ENCODE measurements around the gene KIF4A.
"Not testable (repeated sequence)": the region's sequence is repeated elsewhere in the genome, so short reads cannot be mapped to it uniquely, and the experiment has no call there.

The KIF4A gene

DNA sequence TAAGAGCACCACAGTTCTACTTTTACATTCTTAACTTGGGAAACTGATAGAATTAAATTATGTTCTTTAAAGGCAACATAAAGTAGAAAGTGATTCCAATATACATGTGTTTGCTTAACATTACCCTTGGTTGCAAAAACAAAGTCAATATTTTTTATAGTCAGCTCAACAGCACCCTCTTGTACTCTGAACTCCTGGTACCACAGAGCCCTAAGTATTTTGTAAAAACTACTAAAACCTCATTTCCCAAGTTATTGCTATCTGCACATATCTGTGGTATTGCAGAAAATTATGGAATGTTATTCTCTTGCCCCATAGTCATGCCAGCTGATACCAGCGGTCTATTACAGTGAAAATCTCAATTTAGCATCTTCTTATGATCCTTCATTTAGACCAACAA is 2.9 kb downstream of the KIF4A start:
- DNase-seq (no peak), ATAC-seq (no peak)

DNA sequence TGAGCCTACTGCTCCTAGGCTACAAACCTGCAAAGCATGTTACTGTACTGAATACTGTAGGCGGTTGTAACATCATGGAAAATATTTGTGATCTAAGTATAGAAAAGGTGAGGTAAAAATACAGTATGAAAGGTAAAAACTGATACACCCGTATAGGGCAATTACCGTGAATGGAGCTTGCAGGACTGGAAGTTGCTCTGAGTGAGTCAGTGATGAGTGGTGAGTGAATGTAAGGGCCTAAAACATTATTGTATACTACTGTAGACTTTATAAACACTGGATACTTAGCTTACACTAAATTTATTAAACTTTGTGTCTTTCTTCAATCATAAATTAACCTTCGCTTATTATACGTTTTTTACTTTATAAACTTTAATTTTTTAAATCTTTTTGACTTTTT is 3.7 kb downstream of the KIF4A start:
- ATAC-seq (no peak), DNase-seq (no peak)

DNA sequence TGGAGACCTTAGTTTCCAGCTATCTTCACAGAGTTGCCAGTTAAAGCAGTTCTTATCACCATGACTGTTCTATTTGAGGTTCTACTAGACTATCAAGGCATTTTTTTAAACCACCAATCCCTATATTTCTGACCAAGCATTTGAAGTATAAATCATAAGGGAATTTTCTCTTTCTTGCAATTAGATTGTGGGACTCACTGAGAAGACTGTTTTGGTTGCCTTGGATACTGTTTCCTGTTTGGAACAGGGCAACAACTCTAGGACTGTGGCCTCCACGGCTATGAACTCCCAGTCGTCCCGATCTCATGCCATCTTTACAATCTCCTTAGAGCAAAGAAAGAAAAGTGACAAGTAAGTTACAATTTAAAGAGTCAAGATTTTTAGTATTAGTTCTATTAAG is 11.8 kb downstream of the KIF4A start:
- ATAC-seq (no peak), DNase-seq (no peak)

DNA sequence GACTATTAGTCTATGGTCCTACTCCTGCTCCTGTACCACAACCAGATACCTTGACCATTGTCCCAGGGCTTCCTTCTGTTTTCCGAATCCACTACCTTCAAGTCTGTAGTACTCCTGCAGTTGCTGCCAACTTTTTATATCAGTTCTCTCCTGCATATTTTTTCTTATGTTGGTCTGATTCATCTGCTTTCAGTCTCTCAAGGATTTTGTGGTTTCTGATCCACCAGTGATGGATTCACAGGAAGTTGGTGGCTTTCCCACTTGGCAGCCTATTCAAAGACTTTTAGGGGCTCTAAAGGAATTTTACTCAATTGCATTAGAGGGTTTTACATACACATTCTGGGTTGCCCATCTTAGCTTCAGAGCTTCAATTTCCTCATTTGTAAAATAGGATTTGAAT is 23.6 kb downstream of the KIF4A start:
- no peak for DNase-seq

DNA sequence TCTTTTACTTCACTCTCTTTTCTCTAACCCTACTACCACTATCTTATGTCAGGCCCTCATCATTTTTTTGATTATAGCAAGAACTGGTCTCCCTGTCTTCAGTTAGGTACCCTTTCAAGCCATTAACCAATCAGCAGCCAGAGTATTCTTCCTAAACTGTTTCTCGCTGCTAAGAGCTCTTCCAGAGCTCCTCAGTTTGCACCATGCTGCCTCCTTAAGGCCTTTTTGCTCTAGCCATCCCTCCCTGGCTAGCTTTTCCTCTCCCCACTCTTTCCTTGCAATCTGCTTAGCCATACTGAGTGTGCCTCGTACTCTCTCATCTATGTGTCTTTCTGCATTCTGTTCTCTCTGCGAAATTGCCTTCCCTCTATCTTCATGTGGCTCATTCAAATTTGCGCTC is 32.9 kb downstream of the KIF4A start:
- no peak for DNase-seq
- ATAC-seq, result no peak

More for the DNA sequence above, 23.6 kb downstream of the KIF4A start:
- no peak for ATAC-seq

DNA sequence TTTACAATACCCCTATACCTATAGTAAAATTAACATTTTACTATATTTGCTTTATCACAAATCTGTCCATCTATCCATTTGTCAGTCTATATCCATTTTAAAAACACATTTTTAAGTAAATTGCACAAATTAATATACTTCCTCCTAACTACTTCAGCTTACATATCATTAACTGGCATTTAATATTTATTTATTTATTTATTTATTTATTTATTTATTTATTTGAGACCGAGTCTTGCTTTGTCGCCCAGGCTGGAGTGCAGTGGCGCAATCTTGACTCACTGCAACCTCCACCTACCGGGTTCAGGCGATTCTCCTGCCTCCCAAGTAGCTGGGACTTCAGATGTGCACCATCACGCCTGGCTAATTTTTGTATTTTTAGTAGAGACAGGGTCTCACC is 33.7 kb downstream of the KIF4A start:
- DNase-seq, ATAC-seq: not testable (repeated sequence)

DNA sequence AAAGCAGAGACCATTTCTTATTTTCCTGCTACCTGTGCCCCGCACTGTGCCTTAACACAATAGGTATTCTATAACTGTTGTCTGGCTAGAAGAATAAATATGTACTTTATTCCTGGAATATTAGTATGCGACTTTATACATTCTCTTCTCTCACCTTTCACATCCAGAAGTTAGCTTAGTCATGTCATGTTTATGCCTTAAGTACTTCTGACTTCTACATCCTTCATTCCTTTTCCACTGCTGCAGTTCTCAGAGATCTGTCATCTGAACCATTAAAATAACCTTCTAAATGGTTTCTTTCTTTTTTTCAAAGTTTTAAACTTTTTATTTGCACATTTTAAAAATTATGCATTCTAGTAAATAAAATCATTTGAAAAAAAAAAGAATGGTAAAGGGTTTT is 34.4 kb downstream of the KIF4A start:
- DNase-seq (no peak), ATAC-seq (no peak)

DNA sequence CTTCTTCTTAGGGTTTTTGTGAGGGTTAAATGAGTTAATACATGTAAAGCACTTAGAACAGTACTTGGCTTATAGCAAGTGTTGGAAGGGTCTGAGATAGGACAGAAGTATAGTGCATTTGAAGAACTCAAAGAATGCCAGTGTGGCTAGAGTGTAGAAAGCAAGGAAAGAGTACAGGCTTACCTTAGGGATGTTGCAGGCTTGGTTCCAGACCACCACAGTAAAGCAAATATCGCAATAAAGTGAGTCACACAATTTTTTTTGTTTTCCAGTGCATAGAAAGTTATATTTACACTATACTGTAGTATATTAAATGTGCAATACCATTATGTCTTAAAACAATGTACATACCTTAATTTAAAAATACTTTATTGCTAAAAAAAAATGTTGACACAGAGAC is 41.3 kb downstream of the KIF4A start:
- DNase-seq (no peak), ATAC-seq (no peak)

DNA sequence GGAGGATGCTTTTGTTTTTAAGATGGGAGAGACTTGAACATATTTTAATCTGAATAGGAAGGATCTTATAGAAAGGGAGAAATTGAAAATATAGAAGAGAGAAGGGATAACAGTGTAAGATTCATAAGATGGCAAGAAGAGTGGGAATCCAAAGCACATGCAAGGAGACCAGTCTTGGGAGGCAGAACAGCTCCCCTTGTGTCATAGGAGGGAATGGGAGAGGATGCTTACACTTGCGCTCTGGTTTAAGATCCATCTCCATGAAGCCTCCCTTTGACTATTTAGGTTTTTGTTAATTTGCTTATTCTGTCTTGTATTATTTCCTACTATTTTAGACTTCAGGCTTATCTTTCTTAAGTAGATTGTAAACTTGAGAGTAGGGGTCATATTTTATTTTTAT is 42.7 kb downstream of the KIF4A start:
- DNase-seq, result no peak
- ATAC-seq, result no peak

DNA sequence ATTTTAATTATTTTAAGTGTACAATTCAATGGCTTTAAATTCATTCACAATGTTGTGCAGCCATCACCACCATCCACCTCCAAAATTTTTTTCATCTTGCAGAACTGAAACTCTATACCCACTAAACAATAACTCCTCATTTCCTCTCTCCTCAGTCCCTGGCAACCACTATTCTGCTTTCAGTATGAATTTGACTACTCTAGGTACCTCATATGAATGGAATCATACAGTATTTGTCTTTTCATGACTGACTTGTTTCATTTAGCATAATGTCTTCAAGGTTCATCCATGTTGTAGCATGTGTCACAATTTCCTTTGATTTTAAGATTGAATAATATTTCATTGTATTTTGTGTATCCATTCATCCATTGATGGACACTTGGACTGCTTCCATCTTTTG is 46.9 kb downstream of the KIF4A start:
- ATAC-seq (peak; percentile 76), DNase-seq (no peak)

DNA sequence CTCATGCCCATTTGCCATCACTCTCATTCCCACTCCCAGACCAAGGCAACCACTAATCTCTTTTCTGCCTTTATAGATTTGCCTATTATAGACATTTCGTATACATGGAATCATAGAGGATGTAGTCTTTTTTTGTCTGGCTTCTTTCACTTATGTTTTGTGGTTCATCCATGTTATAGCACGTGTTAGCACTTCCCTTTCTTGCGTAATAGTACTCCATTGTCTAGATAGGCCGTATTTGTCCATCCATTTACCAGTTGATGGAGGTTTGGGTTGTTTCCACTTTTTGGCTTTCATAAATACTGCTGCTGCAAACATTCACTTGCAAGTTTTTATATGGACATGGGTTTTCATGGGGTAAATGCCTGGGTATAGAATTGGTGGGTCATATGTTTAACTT is 48.4 kb downstream of the KIF4A start:
- ATAC-seq, result no peak
- no peak for DNase-seq

DNA sequence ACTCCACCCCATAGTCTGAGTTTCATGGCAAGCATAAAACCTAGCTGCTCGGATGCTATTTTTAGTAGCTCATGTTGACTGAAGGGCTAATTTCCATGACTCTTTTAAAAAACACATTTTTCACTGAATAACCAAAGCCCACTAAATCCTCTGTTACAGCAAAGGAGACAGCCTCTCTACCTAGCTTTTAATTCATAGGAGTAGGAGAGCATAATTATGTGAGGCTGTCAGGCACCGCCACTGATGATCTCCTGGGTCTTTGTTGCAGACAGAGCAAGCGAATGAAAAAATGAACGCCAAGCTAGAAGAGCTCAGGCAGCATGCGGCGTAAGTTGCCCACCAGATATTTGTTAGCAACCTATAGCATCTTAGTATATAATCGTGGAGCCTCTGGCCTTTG is 53.5 kb downstream of the KIF4A start:
- DNase-seq, result no peak

DNA sequence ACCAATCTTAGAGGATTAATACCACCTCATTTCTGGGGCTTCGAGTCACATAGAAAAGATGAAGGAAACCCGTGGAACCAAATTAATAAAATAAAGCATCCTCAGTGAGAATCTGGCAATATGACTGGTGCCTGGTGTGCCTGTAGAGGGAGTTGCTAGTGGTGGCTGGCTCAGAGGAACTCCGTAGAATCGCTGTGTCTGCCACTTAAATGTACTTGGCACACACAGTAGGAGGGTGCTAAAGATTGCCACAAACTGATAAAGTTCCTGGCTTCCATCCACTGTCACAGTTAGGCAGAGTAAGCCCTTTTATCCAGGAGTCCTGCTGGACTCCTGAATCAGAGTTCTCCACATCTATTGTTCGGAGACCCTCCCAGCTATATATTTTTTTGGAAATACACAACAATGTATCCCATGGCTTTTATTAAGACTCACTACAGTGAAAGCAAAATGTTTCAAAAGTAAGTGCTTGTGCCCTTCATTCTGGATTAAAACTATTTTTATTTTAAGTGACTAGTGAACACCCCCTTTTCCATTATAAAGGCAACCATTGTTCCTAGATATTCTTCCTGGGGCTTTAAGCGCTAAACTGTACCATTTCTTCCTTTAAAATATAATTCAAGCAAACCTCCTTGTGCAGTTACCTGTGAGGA is 56.6 kb downstream of the KIF4A start:
- DNase-seq (no peak), ATAC-seq (no peak)

More for the DNA sequence above, 53.5 kb downstream of the KIF4A start:
- ATAC-seq, result no peak

DNA sequence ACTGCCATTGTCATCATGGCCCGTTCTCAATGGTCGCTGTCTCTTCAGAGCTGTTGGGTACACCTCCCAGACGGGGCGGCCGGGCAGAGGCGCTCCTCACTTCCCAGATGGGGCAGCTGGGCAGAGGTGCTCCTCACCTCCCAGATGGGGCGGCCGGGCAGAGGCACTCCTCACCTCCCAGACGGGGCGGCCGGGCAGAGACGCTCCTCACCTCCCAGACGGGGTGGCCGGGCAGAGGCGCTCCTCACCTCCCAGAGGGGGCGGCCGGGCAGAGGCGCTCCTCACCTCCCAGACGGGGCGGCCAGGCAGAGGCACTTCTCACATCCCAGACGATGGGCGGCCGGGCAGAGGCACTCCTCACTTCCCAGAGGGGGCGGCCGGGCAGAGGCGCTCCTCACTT is 58.9 kb downstream of the KIF4A start:
- not testable (repeated sequence) for DNase-seq, ATAC-seq

DNA sequence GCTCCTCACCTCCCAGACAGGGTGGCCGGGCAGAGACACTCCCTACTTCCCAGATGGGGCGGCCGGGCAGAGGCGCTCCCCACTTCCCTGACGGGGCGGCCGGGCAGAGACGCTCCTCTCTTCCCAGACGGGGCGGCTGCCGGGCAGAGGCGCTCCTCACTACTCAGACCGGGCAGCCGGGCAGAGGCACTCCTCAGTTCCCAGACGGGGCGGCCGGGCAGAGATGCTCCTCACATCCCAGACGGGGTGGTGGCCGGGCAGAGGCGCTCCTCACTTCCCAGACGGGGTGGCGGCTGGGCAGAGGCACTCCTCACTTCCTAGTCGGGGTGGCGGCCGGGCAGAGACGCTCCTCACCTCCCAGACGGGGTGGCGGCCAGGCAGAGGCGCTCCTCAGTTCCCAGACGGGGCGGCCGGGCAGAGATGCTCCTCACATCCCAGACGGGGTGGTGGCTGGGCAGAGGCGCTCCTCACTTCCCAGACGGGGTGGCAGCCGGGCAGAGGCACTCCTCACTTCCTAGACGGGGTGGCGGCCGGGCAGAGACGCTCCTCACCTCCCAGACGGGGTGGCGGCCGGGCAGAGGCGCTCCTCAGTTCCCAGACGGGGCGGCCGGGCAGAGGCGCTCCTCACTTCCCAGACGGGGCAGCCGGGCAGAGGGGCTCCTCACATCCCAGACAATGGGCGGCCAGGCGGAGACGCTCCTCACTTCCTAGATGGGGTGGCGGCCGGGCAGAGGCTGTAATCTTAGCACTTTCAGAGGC is 59.6 kb downstream of the KIF4A start:
- not testable (repeated sequence) for DNase-seq, ATAC-seq

DNA sequence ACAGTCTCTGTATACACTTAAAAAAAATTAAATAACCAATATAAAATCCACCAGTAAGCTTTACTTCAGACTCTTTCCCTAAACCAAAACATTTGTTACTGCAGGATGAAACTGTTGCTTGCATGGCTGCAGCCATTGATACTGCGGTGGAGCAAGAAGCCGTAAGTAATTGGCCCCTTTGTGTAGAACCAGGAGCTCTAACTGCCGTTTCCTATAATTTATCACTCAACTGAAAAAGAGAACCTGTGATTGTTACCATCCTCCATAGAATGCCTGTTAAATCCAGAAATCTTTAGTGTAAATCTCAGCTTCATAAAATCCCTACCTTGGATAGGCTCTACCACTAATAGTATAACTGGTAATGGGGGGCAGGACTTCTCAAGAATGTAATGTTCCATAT is 62.6 kb downstream of the KIF4A start:
- DNase-seq (no peak), ATAC-seq (no peak)

DNA sequence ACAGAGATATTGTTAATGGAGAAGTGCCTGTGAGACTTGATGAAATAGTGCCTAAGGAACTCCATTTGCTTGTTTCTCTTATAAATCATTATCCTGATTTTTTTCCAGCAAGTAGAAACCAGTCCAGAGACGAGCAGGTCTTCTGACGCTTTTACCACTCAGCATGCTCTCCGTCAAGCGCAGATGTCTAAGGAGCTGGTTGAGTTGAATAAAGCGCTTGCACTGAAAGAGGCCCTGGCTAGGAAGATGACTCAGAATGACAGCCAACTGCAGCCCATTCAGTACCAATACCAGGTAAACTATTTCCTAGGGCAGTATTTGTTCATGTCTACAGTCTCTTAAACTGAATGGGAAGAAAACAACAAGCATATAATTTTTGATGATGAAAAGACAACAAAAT is 63.6 kb downstream of the KIF4A start:
- no peak for ATAC-seq
- no peak for DNase-seq

DNA sequence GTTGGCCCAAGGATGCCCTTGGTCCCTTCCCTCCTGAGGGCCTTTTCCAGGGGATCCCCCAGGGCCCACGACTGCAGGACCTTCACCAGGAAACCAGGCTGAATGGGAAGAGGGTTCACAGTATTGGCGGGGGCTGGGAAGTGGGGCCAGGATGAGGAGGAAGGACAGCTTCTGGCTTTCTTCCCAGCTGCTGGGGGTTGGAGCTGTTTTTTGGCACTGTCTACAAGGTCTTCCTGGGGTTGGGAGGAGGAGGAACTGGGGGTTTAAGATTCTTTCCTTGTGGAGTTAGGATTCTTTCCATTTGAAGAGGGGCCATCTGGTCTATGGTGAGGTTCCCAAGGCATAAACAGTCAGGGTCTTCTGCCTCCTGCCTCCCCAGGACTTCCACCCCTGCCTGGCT is 64.8 kb downstream of the KIF4A start:
- no peak for ATAC-seq

DNA sequence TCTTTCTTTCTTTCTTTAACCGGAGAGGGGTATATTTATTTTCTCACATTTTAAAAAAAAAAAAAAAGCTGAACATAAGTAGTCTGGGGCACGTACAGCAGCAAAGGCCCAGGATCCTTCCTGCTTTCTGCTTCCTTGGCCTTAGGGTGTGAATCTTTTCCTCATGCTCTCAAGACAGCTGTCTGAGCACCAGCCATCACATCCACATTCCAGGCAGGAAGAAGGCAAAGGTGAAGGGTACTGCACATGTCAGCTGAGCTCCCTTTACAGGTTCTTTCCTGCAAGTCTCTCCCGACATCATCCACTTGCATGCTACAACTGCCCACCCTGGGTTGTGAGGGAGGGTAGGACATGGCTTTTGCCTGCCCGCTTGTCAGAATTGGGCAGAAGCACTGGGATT is 69.6 kb downstream of the KIF4A start:
- no peak for DNase-seq

More for the DNA sequence above, 64.8 kb downstream of the KIF4A start:
- no peak for DNase-seq

DNA sequence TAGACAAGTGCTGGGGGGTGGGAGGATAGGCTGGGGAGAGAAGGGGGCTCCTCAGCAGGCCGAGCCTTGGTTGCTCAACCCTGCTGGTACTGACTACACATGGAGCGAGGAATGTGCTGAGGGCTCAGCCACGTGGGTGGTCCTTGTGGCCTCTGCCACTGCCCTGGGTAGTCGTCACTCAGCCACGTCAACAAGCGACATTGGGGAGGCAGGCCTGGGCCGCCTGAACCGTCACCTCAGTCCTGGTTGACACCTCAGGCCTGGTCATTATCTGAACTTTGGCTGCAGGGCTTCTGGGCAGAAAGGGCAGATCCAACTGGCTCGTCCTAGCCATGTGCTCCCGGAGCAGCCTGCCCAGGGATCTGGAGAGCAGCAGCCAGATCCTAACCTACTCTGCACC is 70.5 kb downstream of the KIF4A start:
- DNase-seq (no peak), ATAC-seq (no peak)

More for the DNA sequence above, 69.6 kb downstream of the KIF4A start:
- no peak for ATAC-seq

DNA sequence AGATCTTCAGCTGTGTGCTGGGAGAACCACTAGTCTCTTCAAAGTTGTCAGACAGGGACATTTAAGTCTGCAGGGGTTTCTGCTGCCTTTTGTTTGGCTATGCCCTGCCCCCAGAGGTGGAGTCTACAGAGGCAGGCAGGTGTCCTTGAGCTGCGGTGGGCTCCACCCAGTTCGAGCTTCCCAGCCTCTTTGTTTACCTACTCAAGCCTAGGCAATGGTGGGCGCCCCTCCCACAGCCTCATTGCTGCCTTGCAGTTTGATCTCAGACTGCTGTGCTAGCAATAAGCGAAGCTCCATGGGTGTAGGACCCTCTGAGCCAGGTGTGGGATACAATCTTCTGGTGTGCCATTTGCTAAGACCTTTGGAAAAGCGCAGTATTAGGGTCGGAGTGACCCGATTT is 78.8 kb downstream of the KIF4A start:
- DNase-seq, ATAC-seq: not testable (repeated sequence)

DNA sequence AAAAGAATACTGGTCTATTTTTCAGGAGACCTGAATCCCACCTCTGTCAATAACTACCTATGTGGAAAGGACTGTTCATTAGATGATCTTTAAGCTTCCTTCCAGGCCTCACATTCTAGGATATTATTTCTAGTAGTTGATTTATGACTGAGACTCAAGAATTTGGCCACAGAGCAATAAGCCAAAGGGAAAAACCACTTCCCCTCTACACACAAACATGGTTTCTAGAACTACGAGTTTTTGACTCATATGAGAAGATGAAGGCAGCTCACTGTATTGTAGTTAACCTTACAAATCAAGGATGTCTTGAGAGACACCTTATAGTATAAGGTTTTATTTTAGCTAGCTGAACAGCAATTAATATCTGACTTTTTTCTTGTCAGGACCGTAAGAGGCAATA is 96.3 kb downstream of the KIF4A start:
- ATAC-seq (no peak), DNase-seq (no peak)

DNA sequence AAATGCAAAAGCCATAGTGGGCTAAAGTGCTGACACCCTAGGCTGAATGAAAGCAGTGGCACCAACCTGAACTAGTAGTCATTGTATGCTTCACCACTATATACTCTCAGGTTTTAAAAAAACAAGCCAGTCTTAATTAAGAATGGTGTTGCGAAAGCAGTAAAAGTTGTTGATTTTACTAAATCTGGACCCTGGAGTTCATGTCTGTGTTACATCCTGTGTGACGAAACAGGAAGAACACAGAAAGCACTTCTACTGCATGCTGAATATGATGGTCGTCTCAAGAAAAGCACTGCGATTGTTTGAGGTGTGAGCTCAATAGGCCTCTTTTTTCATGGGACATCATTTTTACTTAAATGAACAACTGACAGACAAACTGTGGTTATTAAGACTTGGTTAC is 109.0 kb downstream of the KIF4A start:
- DNase-seq (no peak), ATAC-seq (no peak)

DNA sequence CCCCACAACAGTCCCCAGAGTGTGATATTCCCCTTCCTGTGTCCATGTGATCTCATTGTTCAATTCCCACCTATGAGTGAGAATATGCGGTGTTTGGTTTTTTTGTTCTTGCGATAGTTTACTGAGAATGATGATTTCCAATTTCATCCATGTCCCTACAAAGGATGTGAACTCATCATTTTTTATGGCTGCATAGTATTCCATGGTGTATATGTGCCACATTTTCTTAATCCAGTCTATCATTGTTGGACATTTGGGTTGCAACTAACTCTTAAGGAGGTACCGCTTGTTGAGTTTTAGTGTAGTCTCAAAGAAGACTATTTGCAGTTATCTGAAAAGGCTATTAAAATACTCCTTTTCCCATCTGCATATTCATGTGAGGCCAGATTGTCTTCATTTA is 110.3 kb downstream of the KIF4A start:
- not testable (repeated sequence) for ATAC-seq, DNase-seq
